ENCODE measurements around the gene PGRMC2.
A peak's percentile ranks its signal among the peaks of the same experiment; 100 is the strongest.
"Not testable (repeated sequence)": the region's sequence is repeated elsewhere in the genome, so short reads cannot be mapped to it uniquely, and the experiment has no call there.

The PGRMC2 gene

GRCh38 chr4:128298146-128298758 is 10.6 kb upstream of the PGRMC2 start:
- no peak for DNase-seq

DNA sequence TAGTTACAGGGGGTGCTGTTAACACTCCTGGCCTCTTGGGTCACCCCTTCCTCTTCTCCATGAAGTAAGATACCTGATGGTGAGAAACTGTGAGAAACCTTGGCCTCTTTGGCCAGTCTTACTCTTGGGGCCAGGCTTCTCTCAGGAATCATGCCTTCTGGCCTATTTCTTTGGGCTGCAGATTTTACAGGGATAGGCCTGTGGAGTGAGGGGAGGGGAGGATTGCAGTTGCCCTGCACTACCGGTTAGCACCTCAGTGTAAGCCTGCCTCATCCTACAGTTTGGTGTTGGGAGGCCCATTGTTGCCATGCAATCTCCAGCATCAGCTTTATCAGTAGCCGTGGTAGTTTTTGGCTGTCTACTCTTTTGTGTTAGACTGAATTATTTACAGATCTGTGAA is 7.6 kb upstream of the PGRMC2 start:
- no peak for DNase-seq

GRCh38 chr4:128294464-128294863 is 6.9 kb upstream of the PGRMC2 start:
- no peak for DNase-seq

DNA sequence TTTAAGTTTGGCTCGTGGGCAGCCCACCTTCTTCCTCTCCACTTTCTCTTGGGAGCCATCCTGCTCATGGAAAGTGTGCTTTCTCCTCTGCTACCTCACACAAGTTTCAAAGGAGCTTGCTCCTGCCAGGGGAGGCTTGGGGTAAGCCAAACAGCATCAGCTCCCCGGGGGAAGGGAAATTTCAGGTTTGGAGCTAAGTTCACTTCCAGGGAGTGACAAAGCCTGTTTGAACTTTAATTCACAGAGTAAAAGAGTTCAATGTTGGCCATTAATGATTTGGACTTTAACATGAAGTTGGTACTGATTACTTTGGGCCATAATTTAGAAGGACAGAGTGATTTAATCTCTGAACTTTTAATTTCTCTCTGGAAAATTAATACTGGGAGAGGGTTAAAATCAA is 4.7 kb upstream of the PGRMC2 start:
- no peak for DNase-seq

- DNase-seq = no peak
Measured at GRCh38 chr4:128291096-128291495, 3.5 kb upstream of the PGRMC2 start.

GRCh38 chr4:128290526-128290925 is 2.9 kb upstream of the PGRMC2 start:
- no peak for DNase-seq

DNA sequence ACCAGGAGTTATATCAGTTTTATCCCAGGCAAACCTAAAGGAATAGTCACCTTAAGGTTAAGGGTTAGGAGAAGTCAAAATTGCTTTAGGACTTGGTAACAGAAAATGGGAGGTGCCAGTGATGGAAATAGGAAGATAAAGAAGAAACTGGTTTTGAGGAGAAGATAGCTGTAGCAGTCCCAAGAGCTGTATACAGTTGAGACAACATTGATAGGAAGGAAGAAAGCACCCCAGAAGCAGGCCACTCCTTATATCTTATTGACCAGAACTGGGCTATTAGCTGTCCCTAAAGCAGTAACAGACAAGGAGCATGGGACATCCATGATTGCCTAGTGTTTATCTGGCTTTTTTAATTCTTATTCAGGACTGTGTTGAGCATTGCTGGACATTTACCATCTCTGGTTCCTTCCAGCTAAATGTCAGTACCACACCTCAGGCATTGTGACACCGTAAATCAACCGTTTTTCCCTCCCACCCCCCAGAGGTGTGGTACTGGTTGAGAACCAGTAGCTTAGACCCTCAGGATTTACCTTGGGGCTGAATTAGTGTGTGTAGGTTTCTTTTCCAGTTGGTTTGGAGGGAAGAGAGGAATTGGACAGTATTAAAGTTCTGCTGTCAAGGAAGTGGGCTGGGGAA is 2.0 kb upstream of the PGRMC2 start:
- DNase-seq = no peak

DNA sequence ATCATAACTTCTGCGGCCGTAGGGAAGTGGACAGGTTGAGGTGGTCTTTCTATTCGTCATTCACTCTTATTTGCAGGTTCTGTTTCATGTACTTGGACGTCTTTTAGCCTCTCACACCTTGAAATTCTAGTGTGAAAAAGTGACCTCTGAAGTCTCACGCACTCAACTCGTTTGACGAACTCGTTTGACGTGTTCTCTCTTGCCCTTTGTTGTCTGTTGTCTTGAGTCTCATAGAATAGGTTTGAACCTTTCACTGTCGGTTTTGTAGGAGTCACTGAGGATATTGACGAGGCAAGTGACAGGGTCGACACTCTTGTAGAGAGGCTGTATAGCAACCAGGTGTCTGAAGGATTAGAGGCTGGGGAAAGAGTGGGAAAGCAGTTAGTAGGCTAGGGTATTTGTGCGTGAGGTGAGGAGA is 1.1 kb upstream of the PGRMC2 start:
- peak; percentile 3 for DNase-seq

DNA sequence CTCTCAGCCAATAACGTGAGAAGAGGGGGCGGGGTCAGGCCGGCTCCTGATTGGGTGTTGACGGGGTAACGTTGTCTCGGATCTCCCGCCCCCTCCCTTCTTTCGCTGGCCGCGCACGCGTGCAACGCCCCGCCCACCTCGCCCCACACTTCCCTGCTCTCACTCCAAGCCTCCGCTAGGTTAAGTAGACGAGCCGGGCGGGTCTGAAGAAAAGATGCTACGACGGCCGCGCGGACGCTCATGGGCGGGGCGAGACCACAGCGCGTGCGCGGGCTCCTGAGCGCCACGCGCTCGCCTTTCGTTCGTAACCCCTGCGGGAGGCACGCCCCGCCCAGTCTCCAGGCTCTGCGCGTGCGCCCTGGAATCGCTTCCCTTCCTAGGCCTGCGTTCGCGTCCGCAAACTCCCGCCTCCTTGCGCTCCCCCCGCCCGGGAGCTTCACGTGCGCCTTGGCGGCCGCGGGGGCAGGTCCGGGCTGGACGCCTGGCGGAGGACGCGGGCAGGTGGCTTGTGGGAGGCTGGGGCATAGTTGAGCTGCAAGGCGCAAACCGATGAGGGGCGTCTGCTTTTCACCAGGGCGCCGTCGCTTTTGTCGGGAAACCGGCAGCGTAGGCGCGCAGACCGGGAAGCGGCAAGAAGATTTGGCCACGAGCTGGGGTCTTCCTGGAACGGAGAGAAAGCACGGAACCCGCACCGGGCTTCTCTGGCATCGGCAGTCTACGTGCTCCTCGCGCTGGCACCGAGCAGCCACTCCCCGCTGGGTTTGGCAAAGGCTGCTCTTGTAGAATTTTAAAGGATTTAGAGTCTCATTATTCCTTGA is 467 bp upstream of the PGRMC2 start:
- DNase-seq = peak; percentile 93

DNA sequence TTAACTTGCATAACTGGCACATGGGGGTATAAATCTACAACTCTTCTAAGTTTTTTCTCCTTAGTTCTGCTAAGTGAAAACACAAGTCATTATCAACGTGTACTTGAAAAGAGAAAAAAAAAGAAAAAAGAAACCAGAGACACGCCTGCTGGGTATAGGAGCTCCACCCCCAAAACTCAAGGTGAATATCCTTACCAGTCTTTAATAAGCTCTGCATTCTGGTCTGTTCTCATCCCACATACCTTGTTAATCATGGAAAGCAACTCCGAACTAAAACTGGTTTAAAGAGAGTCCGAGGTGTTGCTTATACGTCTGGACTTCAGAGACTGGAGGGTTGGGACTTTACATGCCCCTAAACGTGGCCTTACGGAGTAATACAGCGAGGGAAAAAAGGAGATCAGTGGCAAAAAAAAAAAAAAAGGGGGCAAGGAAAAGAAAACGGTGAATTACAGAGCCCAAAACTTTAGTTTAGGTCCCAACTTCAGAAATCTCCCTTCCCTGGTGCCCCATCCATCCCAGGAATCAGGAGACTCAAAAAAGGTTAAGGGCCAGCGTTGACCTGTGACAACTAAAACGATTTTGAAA is 1.0 kb downstream of the PGRMC2 start:
- DNase-seq = peak; percentile 22

GRCh38 chr4:128285085-128285997 is 2.3 kb downstream of the PGRMC2 start:
- no peak for DNase-seq

DNA sequence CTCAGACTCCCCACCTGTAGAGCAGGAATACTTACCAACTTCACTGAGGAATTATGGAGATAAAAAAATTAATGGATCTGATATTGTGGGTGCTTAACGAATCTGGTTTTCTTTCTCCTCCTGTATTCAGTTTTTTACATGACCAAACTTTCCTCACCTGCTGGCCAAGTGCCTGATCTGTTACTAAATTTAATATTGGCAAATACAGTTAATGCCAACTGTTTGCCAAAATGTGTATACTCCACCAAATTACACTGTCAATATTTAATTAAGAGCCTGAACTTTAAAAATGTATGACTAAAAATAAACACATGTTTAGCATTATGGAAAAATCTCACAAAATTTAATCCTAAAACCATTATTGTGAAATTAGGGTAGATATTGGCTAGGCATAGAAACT is 3.3 kb downstream of the PGRMC2 start:
- DNase-seq = no peak

DNA sequence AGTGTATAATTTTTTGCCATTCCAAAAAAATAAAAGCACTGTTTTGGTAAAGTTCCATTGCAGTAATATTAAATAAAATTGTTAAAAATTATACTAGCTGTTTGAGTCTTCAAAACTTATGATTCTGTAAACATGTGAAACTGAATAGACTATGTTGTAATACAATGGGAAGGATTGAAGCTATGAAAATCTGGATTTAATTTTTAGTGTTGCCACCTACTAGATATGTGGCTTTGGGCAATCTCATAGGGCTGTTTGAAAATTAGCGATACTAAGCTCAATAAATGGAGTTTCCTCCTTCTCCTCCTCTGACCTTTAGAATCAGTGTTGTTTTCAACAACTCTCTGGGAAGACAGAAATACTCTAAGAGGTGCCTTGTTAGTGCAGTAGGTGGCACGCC is 4.5 kb downstream of the PGRMC2 start:
- DNase-seq = no peak

GRCh38 chr4:128282516-128282915 is 5.1 kb downstream of the PGRMC2 start:
- DNase-seq = no peak

DNA sequence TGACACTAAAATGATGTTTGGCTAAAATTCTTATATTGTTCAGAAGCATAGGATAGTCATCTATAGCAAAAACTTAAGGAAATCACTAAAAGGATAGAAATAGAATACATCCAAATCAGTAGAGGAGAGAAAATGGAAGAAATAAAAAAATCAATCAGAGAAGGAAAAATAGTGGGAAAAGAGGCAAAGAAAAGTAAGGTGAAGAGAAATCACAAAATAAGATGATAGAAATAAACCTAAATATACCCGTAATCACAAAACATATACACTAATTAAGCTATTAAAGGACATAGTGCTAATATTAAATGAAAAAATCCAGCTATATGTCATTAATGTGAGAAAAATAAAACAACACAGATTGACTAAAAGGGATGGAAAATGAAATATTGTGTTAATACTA is 6.3 kb downstream of the PGRMC2 start:
- DNase-seq = no peak

- DNase-seq = no peak
Measured at GRCh38 chr4:128279624-128280225, 7.9 kb downstream of the PGRMC2 start.

DNA sequence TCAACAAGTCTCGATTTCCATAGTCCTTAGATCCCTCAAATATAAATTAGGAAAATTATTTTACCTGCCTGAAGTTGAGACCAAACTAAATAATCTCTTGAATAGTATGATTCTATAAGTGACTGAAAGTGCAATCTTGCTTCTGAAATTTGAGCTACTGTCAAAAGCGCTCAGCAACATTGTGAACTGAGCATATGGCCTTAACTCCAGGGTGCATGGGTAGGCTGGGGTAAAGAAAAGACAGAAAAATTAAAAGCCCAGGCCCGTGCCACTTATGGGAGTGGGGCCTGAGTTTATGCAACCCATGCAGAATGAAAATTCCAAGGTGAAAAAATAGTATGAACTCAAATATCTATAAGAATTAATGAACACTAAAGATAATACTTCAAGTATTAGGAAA is 9.8 kb downstream of the PGRMC2 start:
- DNase-seq = peak; percentile 1

GRCh38 chr4:128275346-128275745 is 12.3 kb downstream of the PGRMC2 start:
- no peak for DNase-seq

- DNase-seq = no peak
Measured at GRCh38 chr4:128271551-128271950, 16.1 kb downstream of the PGRMC2 start.

GRCh38 chr4:128268970-128269369 is 18.6 kb downstream of the PGRMC2 start:
- no peak for DNase-seq

- no peak for DNase-seq
Measured at GRCh38 chr4:128267745-128268144, 19.9 kb downstream of the PGRMC2 start.

GRCh38 chr4:128267171-128267570 is 20.4 kb downstream of the PGRMC2 start:
- DNase-seq = not testable (repeated sequence)
